Pulmonary artery endothelial cell (primary cell): ENCODE measurements around the gene COL1A1. TPM values are rescaled to one million over a fixed set of nuclear protein-coding genes. Genes with fewer than 3 reads are reported as not detected.

Experiments
- DNase-seq: peaks from one replicate; pipeline ENCODE4 v3.0.0-alpha.2; 2011; ENCODE audit warnings: low read depth, low spot score
- total RNA-seq: library from RNA; depleted of rRNA; stranded (reverse); fragments of >200 nt; gene quantifications from 2 replicates; pipeline ENCODE4 v1.2.3, GENCODE V29; 2014

Gene COL1A1
- total RNA-seq, result 0.26 and 0.88 TPM in 2 replicates

DNA sequence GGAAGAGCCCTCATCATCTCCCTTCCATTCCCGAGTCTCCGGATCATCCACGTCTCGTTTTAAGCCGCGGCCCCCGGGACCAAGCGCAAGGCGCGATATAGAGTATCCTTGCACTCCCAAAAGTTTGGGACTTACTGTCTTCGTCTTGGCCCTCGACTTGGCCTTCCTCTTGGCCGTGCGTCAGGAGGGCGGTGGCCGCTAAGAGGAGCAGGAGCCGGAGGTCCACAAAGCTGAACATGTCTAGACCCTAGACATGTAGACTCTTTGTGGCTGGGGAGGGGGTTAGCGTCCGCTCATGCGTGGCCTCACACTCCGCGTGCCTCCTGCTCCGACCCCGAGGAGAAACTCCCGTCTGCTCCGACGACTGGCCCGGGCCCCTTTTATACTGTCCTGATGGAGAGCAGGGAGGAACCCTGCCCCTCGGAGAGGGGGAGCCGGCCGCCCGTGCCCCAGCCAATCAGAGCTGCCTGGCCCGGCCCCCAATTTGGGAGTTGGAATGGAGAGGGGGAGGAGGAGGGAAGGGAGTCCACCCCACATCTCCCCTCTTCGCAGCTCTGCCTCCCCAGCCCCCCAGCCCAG, at the start of gene COL1A1:
TSS of gene COL1A1 (minus strand) at position 356 of the 579 bp plus-strand sequence. CDS start at position 238, 118 bp downstream.
- no peak for DNase-seq

DNA sequence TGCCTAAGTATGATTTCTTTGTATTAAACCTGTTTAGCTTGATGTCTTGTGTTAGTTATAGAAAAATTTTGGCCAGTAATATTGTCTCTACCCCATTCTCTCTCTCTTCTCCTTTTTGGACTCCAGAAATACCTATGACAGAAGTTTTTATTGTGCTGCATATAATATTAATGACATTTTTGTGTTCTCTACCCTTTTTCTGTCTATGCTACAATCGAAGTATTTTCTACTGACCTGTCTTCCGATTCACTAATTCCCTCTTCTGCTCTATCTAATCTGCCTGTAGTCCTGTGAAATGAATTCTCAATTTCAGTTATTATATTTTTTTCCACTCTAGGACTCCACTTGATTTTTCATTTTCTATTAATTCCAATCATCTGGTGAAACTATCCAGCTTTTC, 46.8 kb upstream of the COL1A1 start:
- no peak for DNase-seq

DNA sequence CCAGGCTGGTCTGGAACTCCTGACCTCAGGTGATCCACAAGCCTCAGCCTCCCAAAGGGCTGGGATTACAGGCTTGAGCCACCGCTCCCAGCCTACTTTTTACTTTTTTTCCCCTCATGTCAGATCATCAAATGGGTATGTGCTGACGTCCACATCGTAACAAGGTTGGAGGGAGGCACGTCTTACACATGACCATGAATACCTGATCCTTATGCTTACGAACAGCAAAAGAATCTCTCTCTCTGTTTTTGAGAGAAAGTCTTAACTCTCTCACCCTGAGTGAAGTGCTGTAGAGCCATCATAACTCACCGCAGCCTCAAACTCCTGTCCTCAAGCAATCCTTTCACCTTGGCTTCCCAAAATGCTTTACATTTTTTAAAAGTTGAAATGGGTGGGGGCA, 43.3 kb upstream of the COL1A1 start:
- DNase-seq, result no peak

DNA sequence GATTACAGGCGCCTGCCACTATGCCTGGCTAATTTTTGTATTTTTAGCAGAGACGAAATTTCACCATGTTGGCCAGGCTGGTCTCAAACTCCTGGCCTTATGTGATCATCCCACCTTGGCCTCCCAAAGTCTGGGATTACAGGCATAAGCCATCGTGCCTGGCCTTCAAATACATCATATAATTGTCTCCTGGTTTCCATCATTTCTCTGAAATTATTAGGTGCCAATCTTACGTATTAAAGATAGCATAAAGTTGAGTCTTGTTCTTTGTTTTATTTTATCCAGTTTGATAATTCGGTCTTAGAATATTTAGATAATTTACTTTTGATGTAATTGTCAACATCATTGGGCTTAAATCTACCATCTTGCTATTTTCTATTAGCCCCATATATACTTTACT, 40.0 kb upstream of the COL1A1 start:
- DNase-seq, result no peak

DNA sequence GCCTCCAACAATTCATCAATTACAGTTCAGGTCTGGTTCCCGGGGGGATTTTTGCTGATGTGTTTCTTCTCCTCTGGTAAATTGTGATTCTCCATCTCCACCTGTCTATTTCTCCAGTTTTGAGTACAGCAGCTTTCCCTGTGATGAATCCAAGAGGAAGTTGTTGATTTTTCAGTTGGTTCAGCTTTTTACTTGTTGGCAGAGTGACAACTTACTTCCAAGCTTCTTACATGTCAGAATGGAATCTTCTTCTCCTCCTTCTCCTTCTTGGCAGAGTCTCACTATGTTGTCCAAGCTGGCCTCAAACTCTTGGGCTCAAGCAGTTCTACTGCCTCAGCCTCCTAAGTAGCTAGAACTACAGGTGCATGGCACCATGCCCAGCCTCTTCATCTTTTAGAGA, 39.4 kb upstream of the COL1A1 start:
- DNase-seq, result no peak

DNA sequence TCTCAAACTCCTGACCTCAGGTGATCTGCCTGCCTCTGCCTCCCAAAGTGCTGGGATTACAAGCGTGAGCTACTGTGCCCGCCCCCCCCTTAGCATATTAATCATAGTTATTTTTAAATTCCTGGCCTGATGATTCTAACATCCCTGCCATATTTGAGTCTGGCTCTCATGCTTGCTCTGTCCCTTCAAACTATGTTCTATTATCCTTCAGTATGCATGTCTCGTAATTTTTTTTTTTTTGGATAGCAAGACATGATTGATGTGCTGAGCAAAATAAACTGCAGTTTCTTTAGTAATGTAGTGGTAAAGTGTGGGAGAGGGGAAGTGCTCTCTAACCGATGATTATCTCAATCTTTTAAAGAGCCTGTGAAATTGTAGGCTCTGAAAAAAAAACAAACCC, 38.5 kb upstream of the COL1A1 start:
- DNase-seq, result no peak

DNA sequence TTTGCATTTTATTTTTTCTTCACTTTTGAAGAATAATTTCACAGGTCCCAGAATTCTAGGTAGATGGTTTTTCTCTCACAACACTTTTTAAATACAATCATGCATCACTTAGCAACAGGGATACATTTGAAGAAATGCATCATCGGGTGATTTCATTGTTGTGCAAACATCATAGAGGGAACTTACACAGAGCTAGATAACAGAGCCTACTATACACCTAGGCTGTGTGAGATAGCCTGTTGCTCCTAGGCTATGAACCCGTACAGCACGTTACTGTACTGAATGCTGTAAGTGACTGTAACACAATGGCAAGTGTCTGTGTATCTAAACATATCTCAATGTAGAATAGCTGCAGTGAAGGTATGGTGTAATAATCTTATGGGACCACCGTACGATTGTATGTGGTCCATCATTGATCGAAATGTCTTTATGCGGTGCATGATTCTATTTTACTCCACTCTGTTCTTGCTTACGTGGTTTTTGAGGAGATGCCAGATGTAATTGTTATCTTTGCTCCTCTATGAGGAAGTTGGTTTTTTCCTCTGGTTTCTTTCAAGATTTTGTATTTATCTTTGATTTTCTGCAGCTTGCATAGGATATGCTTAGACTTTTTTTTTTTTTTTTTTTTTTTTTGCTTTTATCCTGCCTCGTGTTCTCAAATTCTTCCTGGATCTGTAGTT, 37.3 kb upstream of the COL1A1 start:
- DNase-seq, result no peak

DNA sequence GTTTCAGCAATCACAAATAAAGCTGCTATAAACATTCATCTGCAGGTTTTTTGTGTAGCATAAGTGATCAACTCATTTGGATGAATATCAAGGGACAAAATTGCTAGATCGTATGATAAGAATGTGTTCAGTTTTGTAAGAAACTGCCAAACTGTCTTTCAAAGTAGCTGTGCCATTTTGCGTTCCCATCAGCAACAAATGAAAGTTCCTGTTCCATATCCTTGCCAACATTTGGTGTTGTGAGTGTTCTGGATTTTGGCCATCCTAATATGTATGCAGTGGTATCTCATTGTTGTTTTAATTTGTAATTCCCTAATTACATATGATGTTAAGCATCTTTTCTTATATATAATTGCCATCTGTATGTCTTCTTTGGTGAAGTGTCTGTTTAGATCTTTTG, 36.5 kb upstream of the COL1A1 start:
- DNase-seq, result no peak

DNA sequence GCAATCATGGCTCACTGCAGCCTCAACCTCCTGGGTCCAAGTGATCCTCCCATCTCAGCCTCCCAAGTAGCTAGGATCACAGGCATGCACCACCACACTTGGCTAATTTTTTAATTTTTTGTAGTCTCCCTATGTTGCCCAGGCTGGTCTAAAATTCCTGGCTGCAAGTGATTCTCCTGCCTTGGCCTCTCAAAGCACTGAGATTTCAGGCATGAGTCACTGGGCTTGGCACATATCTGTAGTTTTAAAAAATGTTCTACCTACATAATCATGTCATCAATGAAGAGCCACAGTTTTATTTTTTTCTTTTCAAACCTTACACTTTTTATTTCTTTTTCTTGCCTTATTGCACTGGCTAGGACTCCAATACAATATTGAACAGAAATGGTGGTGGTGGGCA, 33.1 kb upstream of the COL1A1 start:
- no peak for DNase-seq

DNA sequence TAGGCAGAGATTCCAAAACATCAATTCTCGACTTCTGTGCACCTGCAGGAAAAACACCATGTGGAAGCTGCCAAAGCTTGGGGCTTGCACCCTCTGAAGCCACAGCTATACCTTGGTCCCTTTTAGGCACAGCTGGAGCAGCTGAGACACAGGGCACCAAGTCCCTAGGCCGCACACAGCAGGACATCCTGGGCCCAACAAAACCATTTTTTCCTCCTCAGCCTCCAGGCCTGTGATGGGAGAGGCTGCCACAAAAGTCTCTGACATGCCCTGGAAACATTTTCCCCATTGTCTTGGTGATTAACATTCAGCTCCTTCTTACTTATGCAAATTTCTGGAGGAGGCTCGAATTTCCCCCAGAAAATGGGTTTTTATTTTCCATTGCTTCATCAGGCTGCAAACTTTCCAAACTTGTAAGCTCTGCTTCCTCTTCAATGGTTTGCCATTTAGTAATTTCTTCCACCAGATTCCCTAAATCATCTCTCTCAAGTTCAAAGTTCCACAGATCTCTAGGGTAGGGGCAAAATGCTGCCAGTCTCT, 24.3 kb upstream of the COL1A1 start:
- DNase-seq, result no peak

DNA sequence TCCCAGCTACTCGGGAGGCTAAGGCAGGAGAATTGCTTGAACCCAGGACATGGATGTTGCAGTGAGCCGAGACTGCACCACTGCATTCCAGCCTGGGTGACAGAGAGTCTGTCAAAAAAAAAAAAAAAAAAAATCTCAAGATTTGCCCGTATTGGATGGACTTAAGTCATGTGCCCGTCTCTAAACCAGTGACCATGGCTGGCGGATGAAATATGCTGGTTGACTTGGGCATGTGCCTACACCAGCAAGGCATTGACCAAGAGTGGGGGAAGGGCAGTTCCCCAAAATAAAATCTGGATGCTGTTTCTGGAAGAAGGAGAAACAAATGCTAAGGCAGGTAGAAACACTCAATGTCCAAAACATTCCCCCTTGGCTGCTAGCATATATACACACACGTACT, 21.5 kb upstream of the COL1A1 start:
- no peak for DNase-seq

DNA sequence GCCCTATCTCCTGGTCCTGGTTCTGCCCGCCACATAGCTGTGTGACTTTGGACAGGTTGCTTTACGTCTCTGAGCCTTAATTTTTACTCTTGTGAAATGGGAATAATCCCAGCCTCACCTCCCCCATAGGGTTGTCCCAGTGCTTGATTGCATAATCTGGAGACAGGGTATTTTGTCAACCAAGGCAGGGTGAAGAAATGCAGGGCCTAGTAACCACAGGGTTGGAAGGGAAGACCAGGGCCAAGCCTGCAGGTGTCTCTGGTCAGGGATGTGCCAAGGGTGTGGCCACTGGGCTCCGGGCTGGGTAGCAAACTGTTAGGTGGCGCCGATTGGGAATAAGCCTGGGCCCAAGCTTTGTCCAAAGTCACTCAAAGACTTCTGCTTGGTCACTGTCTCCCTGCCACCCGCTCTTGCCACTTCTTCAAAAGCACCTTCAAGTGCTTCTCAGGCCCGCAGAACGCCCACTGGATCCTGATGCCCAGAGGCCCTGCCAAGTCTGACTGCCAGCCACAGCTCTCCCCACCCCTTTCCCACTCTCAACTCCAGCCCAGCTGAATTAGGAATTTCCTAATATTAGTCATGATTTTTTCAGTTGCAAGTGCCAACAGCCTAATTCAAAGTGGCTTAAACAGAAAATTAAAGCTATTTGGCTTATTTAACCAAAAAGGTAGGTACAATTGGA, 20.6 kb upstream of the COL1A1 start:
- no peak for DNase-seq

DNA sequence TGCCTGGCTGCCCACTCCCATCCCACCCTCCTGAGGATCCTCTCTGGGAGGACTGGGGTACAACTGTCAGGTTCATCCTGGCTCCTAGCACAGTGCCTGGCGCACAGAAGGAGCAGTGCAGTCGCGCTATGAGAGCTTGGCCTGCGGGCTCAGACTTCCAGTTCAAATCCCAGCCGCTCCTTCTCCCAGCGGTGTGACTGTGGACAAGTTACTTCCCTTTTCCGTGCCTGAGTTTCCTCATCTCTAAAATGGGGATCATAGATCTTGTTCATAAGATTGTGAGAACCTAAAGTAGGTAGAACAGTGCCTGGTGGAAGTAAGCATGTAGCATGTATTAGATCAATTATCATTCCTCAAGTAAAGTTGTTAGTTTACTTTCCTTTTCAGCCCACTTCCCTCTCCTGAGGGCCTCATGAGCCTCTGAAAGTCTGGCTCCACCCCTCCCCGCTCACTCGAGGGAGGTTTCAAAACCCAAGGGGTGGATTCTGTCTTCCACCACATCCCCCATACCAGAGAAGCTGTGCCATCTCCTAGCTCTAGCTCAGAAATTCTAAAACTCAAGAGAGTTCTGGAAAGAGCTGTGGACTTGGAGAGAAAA, 19.9 kb upstream of the COL1A1 start:
- no peak for DNase-seq

DNA sequence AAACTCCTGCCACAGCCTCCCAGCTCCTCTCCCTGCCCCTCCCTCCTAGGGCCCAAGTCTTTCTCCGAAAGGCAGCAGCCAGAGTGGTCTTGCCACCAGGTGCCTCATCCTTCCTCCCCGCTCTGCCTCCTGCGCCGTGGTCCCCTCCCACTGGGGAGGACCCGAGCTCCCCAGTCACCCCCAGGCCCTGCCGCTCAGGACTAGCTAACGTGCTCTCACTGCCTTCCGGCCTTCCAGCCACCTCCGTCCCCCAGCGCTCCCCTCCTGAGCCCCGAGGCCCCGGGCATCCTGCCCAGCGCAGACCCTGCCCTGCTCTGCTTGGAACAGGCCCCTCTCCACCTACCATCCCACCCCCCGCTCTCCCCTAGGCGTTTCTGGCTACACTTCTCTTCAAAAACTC, 19.4 kb upstream of the COL1A1 start:
- DNase-seq, result no peak

DNA sequence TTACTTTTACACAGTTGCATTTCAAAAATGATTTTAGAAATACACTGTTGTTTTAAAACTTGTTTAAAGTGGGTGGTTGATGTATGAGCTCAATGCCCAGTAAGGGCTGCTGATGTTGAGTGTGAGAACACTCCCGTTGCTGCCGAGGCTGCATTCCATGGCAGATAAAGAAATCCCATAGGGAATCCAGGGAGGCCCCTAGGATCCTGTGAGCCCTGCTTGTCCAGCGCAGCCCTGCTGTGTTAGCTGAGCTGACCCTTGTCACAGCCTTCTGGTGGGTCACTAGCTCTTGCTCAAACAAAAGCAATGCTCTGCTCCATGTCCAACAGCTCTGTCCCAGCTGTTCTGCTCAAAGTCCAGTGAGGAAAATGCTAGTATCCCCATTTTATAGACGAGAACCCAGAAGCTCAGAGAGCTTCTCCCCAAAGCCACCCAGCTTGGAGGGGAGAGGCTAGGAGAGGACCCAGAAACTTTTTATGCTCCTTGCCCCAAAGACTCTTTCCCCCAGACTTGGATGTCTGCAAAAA, 18.6 kb upstream of the COL1A1 start:
- DNase-seq, result no peak

DNA sequence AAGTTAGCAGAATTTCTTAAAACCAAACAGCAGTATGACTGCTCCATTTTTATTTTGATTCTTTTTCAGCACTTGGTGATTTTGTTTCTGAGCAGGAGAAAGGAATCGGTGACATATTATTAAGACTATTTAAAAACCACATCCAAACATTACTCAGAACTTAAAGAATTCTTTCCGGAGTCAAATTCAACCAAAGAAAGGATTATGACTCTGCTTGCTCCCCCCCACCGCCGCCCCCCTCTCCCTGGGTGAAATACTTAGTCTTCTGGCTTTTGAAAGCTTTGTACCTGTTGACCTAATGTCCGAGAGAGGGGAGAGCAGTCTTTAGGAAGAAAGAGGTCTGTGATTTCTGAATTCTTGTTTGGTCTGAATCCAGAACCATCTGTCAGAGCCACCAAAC, 17.9 kb upstream of the COL1A1 start:
- DNase-seq, result no peak

DNA sequence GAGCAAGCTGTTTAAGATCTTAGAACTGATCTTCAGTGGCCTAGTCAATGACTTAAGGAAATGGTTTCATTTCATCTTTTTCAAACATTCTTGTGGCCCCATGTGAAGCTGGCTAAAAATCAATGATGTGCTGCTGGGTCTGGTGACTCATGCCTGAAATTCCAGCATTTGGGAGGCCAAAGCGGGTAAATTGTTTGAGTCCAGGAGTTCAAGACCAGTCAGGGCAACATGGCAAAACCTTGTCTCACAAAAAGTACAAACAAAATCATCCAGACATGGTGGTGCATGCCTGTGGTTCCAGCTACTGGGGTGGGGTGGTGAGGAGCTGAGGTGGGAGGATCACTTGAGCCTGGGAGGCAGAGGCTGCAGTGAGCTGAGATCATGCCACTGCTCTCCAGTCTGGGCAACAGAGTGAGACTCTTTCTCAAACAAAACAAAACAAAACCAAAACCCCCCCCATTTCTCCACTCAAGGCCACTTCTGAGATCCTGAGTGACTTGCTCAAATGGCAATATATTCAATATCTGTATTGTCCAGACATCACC, 17.4 kb upstream of the COL1A1 start:
- DNase-seq, result no peak

DNA sequence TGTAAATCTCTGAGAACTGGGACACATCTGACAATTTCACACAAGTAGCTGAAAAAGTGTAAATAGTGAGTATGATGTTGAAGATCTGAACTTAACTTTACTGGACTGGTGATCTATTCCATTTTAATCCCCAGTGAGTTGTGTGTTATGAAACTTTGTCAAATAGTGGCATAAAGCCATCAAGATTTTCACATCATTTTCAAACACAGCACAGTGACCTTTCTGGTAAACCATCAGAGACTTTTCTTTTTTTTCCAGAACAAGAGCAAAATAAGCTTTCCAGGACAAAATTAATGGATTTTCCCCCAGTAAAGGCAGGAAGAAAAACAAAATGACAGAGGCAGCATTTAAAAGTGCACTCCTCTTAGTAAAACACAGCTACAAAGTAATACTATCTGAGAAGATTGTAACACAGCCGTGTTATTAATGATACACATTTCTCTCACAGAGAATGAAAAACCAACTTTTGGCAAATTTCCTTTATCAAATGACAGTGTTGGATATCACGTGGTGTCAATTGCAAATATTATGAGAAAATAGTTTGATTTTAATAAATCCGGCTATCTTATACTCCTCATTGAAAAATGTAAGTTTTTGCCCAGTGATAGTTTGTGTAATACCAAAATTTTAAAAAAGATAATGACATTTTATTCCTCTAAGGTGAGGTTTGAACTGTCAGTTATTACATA, 16.8 kb upstream of the COL1A1 start:
- no peak for DNase-seq

DNA sequence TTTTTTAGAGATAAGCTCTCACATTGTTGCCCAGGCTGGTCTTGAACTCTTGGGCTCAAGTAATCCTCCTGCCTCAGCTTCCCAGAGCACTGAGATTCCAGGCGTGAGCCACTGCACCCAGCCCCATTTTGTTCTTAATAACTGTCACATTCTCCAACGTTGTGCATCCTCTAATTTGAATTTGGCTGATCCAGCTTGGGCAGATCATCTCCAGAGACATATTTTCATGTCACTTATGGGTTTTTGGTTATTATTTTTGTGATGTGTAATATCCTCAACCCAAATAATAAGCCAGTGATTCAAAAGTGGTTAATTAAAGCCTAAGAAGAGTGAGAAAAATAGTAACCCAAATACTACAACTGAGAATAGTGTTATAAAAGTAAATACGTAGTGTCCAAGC, 16.2 kb upstream of the COL1A1 start:
- DNase-seq, result no peak

DNA sequence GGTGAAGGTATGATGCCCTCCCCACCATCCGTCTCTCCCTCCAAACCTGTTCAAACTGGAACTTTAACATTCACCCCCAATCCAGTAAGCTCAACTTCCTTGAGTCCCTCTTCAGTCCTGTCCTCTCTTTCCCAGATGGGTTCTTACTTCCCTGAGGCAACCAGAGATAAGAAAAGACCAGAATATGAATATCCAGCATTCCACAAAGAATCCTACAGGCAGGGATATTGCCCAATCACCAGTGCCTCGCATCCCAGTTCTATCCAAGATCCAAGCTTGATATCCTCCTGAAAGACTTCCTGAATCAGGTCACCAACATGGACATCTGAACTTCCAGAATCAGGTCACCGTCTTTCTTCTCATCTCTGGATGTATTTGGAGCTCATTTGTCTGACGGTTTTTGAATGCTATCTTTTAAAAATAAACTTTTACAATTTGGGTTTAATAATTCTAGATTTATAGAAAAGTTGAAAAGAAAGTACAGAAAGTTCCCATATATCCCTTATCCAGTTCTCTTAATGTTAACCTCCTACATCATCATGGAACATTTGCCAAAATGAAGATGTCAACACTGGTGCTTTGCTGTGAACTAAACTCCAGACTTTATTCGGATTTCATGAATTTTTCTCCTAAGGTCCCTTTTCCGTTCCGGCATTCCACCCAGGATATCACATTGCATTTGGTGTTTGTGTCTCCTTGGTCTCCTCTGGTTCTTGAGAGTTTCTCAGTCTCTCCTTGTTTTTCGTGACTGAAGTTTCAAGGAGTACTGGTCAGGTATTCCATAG, 13.7 kb upstream of the COL1A1 start:
- DNase-seq, result no peak
